H9 (cell line): ENCODE measurements around the gene PPP1R27. TPM values are rescaled to one million over a fixed set of nuclear protein-coding genes. Genes with fewer than 3 reads are reported as not detected.

Source experiments
- DNase-seq: peaks from one replicate; pipeline ENCODE4 v3.0.0-alpha.2; 2017
- H2AFZ ChIP-seq: one replicate; pipeline ENCODE4 v1.6.1; 2013; ENCODE audit warnings: mild to moderate bottlenecking, low read length, control low read depth, moderate library complexity
- H2AK5ac ChIP-seq: 2 replicates; pipeline ENCODE4 v1.6.1; 2013; ENCODE audit warnings: low read length, control low read depth, mixed read lengths; ENCODE audit not compliant: insufficient read length
- H2BK120ac ChIP-seq: one replicate; pipeline ENCODE4 v1.6.1; 2013; ENCODE audit warnings: low read depth, mild to moderate bottlenecking, low read length, control low read depth, inconsistent platforms; ENCODE audit not compliant: poor library complexity, severe bottlenecking
- H2BK12ac ChIP-seq: 2 replicates; pipeline ENCODE4 v1.6.1; 2013; ENCODE audit warnings: low read length, control low read depth, mixed read lengths, low read depth; ENCODE audit not compliant: insufficient read length
- H2BK15ac ChIP-seq: 2 replicates; pipeline ENCODE4 v1.6.1; 2013; ENCODE audit warnings: low read depth, low read length, control low read depth
- H2BK20ac ChIP-seq: one replicate; pipeline ENCODE4 v1.6.1; 2013; ENCODE audit warnings: low read depth, mild to moderate bottlenecking, low read length, control low read depth, inconsistent platforms; ENCODE audit not compliant: poor library complexity, severe bottlenecking
- H2BK5ac ChIP-seq: 2 replicates; pipeline ENCODE4 v1.6.1; 2013; ENCODE audit warnings: low read length, control low read depth, mixed read lengths; ENCODE audit not compliant: insufficient read length
- H3K14ac ChIP-seq: 2 replicates; pipeline ENCODE4 v1.6.1; 2013; ENCODE audit warnings: low read length, control low read depth; ENCODE audit not compliant: insufficient read depth
- H3K18ac ChIP-seq: 2 replicates; pipeline ENCODE4 v1.6.1; 2013; ENCODE audit warnings: low read depth, mild to moderate bottlenecking, mixed read lengths, low read length, control low read depth; ENCODE audit not compliant: insufficient read length
- H3K23ac ChIP-seq: 2 replicates; pipeline ENCODE4 v1.6.1; 2013; ENCODE audit warnings: low read length, control low read depth, mixed read lengths, low read depth; ENCODE audit not compliant: insufficient read length
- H3K23me2 ChIP-seq: 2 replicates; pipeline ENCODE4 v1.6.1; 2013; ENCODE audit warnings: low read depth, mild to moderate bottlenecking, mixed read lengths, low read length, control low read depth; ENCODE audit not compliant: insufficient read length, poor library complexity, severe bottlenecking
- H3K27ac ChIP-seq: 2 replicates; pipeline ENCODE4 v1.5.1; 2013; ENCODE audit warnings: low read length, control low read depth, mixed read lengths, low read depth; ENCODE audit not compliant: insufficient read length
- H3K27me3 ChIP-seq: 2 replicates; pipeline ENCODE4 v1.6.1; 2013; ENCODE audit warnings: low read length, control low read depth, inconsistent platforms; ENCODE audit not compliant: insufficient read depth
- H3K4ac ChIP-seq: 2 replicates; pipeline ENCODE4 v1.6.1; 2013; ENCODE audit warnings: low read depth, mild to moderate bottlenecking, control low read depth, inconsistent platforms, low read length, moderate library complexity
- H3K4me1 ChIP-seq: 2 replicates; pipeline ENCODE4 v1.6.1; 2013; ENCODE audit warnings: low read length, control low read depth, inconsistent platforms; ENCODE audit not compliant: insufficient read depth
- H3K4me2 ChIP-seq: 2 replicates; pipeline ENCODE4 v1.6.1; 2013; ENCODE audit warnings: low read length, control low read depth, mixed read lengths; ENCODE audit not compliant: insufficient read length, insufficient read depth
- H3K56ac ChIP-seq: 2 replicates; pipeline ENCODE4 v1.6.1; 2013; ENCODE audit warnings: low read depth, mild to moderate bottlenecking, mixed read lengths, low read length, control low read depth; ENCODE audit not compliant: insufficient read length
- H3K79me1 ChIP-seq: 2 replicates; pipeline ENCODE4 v1.6.1; 2013; ENCODE audit warnings: low read depth, mild to moderate bottlenecking, moderate library complexity, low read length, control low read depth, inconsistent platforms; ENCODE audit not compliant: insufficient read depth, poor library complexity, severe bottlenecking
- H3K79me2 ChIP-seq: 2 replicates; pipeline ENCODE4 v1.6.1; 2013; ENCODE audit warnings: low read length, control low read depth, inconsistent platforms; ENCODE audit not compliant: insufficient read depth
- H3K9ac ChIP-seq: 2 replicates; pipeline ENCODE4 v1.6.1; 2013; ENCODE audit warnings: low read length, control low read depth, mixed read lengths; ENCODE audit not compliant: insufficient read length; ENCODE audit errors: extremely low read depth
- H3K9me3 ChIP-seq: one replicate; pipeline ENCODE4 v1.6.1; 2013; ENCODE audit warnings: low read depth, low read length, inconsistent platforms; ENCODE audit not compliant: control insufficient read depth
- H3T11ph ChIP-seq: one replicate; pipeline ENCODE4 v1.6.1; 2013; ENCODE audit warnings: mild to moderate bottlenecking, low read length, control low read depth, inconsistent platforms
- H4K20me1 ChIP-seq: one replicate; pipeline ENCODE4 v1.6.1; 2013; ENCODE audit not compliant: control insufficient read depth, insufficient read length, insufficient read depth
- H4K5ac ChIP-seq: 2 replicates; pipeline ENCODE4 v1.6.1; 2013; ENCODE audit warnings: low read depth, mild to moderate bottlenecking, mixed read lengths, low read length, control low read depth; ENCODE audit not compliant: insufficient read length
- H4K8ac ChIP-seq: replicated peaks from 2 replicates; pipeline ENCODE4 v1.6.1; 2013; ENCODE audit warnings: low read length, control low read depth, mixed read lengths, low read depth; ENCODE audit not compliant: insufficient read length
- H4K91ac ChIP-seq: 2 replicates; pipeline ENCODE4 v1.6.1; 2013; ENCODE audit warnings: low read depth, mild to moderate bottlenecking, moderate library complexity, mixed read lengths, low read length, control low read depth; ENCODE audit not compliant: insufficient read length
- H3K27ac Mint-ChIP-seq, 3 experiments: 2 replicates in 2 of 3; 3 replicates in 1 of 3; pipeline ENCODE4 v1.8.0; 2020 to 2021; ENCODE audit warnings: mixed read lengths in 3 of 3, mild to moderate bottlenecking in 1 of 3, moderate library complexity in 1 of 3
- H3K27me3 Mint-ChIP-seq: 2 replicates; pipeline ENCODE4 v1.8.0; 2021; ENCODE audit warnings: low read depth, mild to moderate bottlenecking, moderate library complexity, mixed read lengths
- H3K36me3 Mint-ChIP-seq, 3 experiments: 2 replicates in 2 of 3; 3 replicates in 1 of 3; pipeline ENCODE4 v1.8.0; 2020 to 2021; ENCODE audit warnings: low read depth in 3 of 3, mixed read lengths in 3 of 3; ENCODE audit not compliant: insufficient read depth in 1 of 3
- H3K4me1 Mint-ChIP-seq, 2 experiments: 2 replicates each; pipeline ENCODE4 v1.8.0; 2020; ENCODE audit warnings: mixed read lengths in 2 of 2
- H3K4me3 Mint-ChIP-seq, 2 experiments: 2 replicates in 1 of 2; 3 replicates in 1 of 2; pipeline ENCODE4 v1.8.0; 2020 to 2021; ENCODE audit warnings: mild to moderate bottlenecking in 2 of 2, mixed read lengths in 2 of 2, moderate library complexity in 1 of 2
- H3K9me3 Mint-ChIP-seq, 2 experiments: 2 replicates in 1 of 2; 3 replicates in 1 of 2; pipeline ENCODE4 v1.8.0; 2020; ENCODE audit warnings: mild to moderate bottlenecking in 2 of 2, mixed read lengths in 2 of 2, moderate library complexity in 1 of 2
- WGBS: extraction: QIAGEN DNeasy Blood & Tissue Kit; methylation state at CpG from one replicate; pipeline ENCODE4 v1.1.7; 2013; ENCODE audit warnings: missing lambda C conversion rate, low lambda C conversion rate, mixed read lengths; ENCODE audit not compliant: insufficient read length; ENCODE audit errors: extremely low coverage; 5-methylcytosine and 5-hydroxymethylcytosine counted together
- total RNA-seq: library from RNA; stranded (reverse); gene quantifications from 2 replicates; pipeline ENCODE4 v1.2.1, GENCODE V29; 2021
- TF ChIP-seq, protein P1 (sequence below): fragments of 200-600 bp; sonication (generic); conservative IDR thresholded peaks from 3 replicates; pipeline ENCODE4 v1.8.0; 2021; ENCODE audit warnings: antibody characterized with exemption, mild to moderate bottlenecking

Gene PPP1R27
- total RNA-seq, 1 experiment from 2014 or later, result 0.22 TPM

DNA sequence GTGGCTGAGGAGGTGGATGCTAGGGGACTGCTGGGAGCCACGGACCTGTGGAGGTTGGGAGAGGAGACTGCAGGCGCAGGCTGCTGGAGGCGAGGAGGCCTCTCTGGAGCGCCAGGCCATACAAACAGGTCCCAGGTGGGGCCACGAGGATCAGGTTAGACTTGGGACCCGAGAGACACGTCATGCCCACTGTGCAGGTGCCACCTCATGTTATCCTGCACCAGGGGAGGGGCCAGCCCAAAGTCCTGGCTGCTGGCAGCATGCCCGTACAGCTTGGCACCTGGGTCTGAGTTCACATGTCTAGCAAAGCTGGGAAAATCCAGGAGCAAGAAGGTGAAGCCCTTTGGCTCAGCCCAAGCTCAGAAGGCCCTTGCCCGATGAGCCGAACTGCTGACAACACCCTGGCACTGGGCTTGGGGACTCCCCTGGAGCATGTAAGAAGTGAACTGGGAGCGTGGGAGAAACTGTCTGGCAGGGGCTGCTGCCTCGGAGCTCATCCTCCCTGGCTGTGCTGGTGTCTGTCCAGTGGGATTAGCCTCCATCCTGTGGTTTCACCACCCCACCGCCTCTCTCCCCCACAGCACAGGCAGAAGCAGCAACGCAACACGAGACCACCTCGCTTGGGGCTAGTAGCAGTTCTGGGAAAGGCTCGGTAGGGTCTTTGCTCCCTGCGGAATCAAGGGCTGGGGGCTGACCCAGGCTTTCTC, 31.0 kb upstream of the PPP1R27 start:
- Mint-ChIP-seq H3K4me1 (peaks cover 21 to 39% of the 10 kb centered on the region in 2 experiments), H3K4me3 (no peak overlapping the region), H3K27me3 (no peaks in the 10 kb centered on the region; the same call in 1 of the 2 replicates), H3K27ac (no peak overlapping the region), H3K36me3 (peaks cover 13 to 33% (median 32%) of the 10 kb centered on the region in 3 experiments; a peak in 6 of 7 replicates), H3K9me3 (peaks cover 0 to 3% of the 10 kb centered on the region in 2 experiments; a peak in 1 of 5 replicates)
- H3K4ac ChIP-seq, result no peak overlapping the region
- no peak overlapping the region for H2BK5ac ChIP-seq
- no peak overlapping the region for H2BK12ac ChIP-seq
- H3K27me3 ChIP-seq, result no peaks in the 10 kb centered on the region
- no peak overlapping the region for H2AK5ac ChIP-seq
- no peak overlapping the region for H4K5ac ChIP-seq
- H3T11ph ChIP-seq, result no peak overlapping the region
- H2BK120ac ChIP-seq, result no peak overlapping the region
- H3K27ac ChIP-seq, result no peak overlapping the region
- no peaks in the 10 kb centered on the region for H3K4me1 ChIP-seq
- H3K23me2 ChIP-seq, result peaks cover 11% of the 10 kb centered on the region
- H3K56ac ChIP-seq, result no peak overlapping the region
- no peak overlapping the region for H2BK15ac ChIP-seq
- no peak overlapping the region for H3K9ac ChIP-seq
- H3K18ac ChIP-seq, result no peak overlapping the region
- H2AFZ ChIP-seq, result no peak overlapping the region
- DNase-seq, result peak; percentile 36
- WGBS, result no CpG with 5 or more reads among the region's 18 CpGs
- H3K14ac ChIP-seq, result no peak overlapping the region
- no peaks in the 10 kb centered on the region for H4K20me1 ChIP-seq
- no peak overlapping the region for H4K8ac ChIP-seq
- H4K91ac ChIP-seq, result no peak overlapping the region
- no peaks in the 10 kb centered on the region for H3K9me3 ChIP-seq
- H2BK20ac ChIP-seq, result no peak overlapping the region
- H3K4me2 ChIP-seq, result no peak overlapping the region
- TF ChIP-seq, protein P1, sequence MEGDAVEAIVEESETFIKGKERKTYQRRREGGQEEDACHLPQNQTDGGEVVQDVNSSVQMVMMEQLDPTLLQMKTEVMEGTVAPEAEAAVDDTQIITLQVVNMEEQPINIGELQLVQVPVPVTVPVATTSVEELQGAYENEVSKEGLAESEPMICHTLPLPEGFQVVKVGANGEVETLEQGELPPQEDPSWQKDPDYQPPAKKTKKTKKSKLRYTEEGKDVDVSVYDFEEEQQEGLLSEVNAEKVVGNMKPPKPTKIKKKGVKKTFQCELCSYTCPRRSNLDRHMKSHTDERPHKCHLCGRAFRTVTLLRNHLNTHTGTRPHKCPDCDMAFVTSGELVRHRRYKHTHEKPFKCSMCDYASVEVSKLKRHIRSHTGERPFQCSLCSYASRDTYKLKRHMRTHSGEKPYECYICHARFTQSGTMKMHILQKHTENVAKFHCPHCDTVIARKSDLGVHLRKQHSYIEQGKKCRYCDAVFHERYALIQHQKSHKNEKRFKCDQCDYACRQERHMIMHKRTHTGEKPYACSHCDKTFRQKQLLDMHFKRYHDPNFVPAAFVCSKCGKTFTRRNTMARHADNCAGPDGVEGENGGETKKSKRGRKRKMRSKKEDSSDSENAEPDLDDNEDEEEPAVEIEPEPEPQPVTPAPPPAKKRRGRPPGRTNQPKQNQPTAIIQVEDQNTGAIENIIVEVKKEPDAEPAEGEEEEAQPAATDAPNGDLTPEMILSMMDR, result no peak
- no peak overlapping the region for H3K23ac ChIP-seq
- H3K79me1 ChIP-seq, result peaks cover 2% of the 10 kb centered on the region
- no peaks in the 10 kb centered on the region; the same call in 1 of the 2 replicates for H3K79me2 ChIP-seq
